Measurements from ENCODE around the gene NEMP1.
A peak's percentile ranks its signal among the peaks of the same experiment; 100 is the strongest.
"Not testable (repeated sequence)": the region's sequence is repeated elsewhere in the genome, so short reads cannot be mapped to it uniquely, and the experiment has no call there.

The NEMP1 gene

GRCh38 chr12:57092876-57093414 is 14.4 kb upstream of the NEMP1 start:
- DNase-seq (ENCODE audit: extremely low read depth in 1 of 2, low read depth in 1 of 2): no peak

DNA sequence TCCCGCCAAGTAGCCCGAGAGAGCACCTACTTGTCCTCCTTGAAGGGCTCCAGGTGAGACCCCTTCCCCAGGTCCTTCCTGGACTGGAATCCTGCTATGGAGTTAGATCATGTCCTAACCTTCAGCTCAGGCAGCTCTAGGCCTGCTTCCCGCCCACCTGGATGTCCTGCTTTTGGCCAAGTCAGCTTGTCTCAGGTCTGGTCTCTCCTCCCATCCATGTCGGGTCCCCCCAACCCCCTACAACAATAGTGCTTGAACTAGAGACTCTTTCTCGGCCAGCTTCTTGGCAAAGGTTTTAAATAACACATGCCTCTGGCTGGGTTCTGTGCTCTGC is 13.9 kb upstream of the NEMP1 start:
- no peak for DNase-seq (ENCODE audit: extremely low read depth in 1 of 2, low read depth in 1 of 2)

GRCh38 chr12:57091638-57092528 is 13.3 kb upstream of the NEMP1 start:
- DNase-seq (ENCODE audit: extremely low read depth in 1 of 2, low read depth in 1 of 2): no peak

DNA sequence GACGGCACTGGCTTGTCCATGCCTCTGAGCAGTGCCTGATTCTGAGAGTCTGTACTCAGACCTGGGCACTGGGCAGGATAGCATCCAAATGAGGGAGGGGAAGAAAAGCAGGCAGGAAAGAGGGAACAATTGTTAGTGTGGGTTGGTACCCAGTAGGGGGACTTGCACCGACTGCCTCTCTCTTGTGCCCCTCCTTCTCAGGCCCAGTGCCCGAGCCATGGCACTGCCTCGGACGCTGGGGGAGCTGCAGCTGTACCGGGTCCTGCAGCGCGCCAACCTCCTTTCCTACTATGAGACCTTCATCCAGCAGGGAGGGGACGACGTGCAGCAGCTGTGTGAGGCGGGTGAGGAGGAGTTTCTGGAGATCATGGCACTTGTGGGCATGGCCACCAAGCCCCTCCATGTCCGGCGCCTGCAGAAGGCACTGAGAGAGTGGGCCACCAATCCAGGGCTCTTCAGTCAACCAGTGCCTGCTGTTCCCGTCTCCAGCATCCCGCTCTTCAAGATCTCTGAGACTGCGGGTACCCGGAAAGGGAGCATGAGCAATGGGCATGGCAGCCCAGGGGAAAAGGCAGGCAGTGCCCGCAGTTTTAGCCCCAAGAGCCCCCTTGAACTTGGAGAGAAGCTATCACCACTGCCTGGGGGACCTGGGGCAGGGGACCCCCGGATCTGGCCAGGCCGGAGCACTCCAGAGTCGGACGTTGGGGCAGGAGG is 12.5 kb upstream of the NEMP1 start:
- DNase-seq (ENCODE audit: extremely low read depth in 1 of 2, low read depth in 1 of 2): no peak

DNA sequence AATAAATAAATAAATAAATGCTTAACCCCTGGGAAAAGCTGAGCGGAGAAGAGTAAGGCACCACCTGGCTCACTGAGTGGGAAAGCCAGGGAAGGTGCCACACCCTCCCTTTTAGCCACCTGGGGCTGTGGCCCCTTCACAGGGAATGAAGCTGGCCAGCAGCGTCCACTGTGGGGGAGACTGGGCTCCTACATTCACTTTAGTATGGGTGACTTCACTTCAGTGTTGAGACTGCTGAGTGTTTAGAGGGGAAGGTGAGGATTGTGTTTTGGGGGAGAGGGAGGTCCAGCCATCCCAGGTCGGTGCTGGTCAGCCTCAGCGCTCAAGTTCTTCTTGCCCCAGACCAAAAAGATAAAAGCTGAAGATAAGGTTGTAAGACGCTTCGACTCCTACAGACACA is 11.9 kb upstream of the NEMP1 start:
- no peak for DNase-seq (ENCODE audit: extremely low read depth in 1 of 2, low read depth in 1 of 2)

- DNase-seq (ENCODE audit: extremely low read depth in 1 of 2, low read depth in 1 of 2): peak in 1 of 2 donors; percentile 34
These were observed 11.0 kb upstream of the NEMP1 start for GRCh38 chr12:57089271-57090245.

GRCh38 chr12:57088354-57089270 is 10.0 kb upstream of the NEMP1 start, which contains the start of gene NAB2:
Gene NAB2, plus strand, starts transcription at chr12:57089114. Its CDS starts 158 bp downstream, at chr12:57089272.
- peak; percentile 82 to 90 for DNase-seq (ENCODE audit: extremely low read depth in 1 of 2, low read depth in 1 of 2)

DNA sequence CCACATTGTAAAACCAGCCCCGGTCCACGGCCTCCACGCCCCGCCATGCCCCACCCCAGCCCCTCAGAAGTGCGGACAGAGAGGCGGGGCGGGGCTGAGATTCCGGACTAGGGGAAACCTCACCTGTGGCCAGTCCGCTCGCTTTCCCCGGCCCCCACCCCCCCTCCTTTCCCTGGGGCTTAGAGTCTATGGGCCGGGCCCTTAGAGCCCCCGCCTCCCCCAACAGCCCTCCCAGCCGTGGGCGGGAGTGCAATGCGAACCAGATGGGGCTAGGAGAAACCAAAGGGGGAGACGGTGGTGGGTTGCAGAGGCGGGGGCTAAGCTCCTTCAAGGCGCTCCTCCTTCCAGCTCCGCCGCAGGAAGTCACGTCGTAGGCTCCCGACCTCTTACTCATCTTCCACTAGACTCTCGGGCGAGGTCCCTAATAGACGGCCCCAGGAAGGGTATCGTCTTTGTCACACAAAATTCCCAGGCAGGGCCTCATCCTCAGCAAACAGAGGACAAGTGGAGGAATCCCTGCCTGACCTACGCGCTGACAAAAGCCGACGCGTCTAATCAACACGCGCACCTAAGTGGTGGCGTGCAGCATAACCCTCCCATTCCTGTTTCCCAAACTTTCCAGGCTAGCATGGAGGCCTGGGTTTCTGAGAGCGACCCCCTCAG is 9.2 kb upstream of the NEMP1 start:
- peak; percentile 89 to 93 for DNase-seq (ENCODE audit: extremely low read depth in 1 of 2, low read depth in 1 of 2)

DNA sequence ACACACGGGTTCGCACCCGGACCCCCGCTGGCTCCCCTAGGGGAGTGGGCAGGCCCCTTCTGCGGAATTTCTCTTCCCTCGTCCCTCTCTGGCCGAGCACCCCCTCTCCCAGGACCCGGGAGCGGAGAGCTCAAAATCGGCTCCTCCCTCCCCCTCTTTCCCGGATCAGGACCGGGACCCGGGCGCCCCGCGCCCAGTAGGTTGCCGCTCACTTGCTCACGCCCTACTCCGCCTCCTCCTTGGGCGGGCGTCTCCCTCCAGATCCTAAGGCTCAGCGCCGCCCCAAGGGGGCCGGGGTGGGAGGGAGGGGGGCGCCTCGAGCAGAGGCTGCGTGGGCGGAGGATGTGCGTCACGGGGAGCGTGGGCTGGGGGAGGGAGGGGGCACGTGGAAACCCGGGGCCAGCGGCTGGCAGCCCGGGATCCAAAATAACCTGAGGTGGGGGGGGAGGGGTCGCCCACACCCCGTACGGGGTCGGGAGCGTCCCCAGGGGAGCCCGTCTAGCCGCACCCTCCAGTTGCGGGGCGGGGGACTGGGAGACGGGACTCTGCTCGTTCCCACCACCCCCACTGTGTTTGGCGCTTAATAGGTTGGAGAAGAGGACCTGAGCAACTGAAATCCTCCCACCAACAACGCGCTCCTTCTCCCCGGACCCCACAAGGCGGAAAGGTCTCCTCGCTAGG is 8.6 kb upstream of the NEMP1 start:
- DNase-seq (ENCODE audit: extremely low read depth in 1 of 2, low read depth in 1 of 2): peak; percentile 91 to 92

DNA sequence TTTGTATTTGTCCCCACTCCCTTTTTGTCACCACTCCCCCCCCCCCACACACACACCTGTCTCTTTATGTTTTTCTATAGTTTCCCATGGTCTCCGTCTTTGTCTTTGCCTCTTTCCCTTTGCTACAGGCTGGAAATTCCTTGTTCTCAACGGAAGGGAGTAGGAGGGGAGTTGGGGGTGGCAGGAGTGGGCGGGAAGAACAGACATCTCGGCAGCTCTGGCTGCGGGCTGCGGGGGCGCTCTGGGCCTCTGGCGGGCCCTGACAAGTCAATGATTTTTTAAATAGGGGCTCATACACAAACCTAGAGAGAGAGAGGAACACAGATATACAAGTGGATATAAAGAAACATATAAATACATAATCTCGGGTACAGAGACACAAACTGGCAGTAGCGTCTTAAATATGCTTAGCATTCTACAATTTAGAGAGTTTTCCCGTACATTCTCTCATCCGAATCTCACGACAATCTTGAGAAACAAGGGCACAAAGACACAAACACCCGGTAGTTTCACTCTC is 8.0 kb upstream of the NEMP1 start:
- peak in 1 of 2 donors; percentile 52 for DNase-seq (ENCODE audit: extremely low read depth in 1 of 2, low read depth in 1 of 2)

DNA sequence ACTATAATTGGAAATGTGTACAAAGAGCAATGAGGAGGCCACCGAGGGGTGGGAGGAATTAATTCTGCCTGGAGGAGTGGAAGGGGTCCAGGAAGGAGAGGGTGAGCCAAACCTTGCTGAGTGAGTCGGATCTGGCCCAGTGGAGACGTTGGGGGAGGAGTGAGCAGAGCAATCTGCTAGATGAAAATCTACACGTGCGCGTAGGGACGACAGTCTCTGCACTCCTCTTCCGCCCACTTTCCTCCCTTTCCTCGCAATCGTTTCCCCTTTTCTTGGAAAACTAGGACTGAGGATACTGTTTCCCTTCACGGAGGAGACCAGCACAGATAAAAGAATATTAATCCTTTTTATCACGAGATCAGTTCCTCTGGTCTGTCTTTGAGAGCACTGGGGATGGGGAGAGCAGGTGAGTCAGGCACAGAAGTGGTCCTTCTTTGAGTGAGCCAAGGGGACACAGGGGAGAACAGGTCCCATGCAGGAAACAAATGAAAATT is 7.5 kb upstream of the NEMP1 start:
- DNase-seq (ENCODE audit: extremely low read depth in 1 of 2, low read depth in 1 of 2): peak in 1 of 2 donors; percentile 45

DNA sequence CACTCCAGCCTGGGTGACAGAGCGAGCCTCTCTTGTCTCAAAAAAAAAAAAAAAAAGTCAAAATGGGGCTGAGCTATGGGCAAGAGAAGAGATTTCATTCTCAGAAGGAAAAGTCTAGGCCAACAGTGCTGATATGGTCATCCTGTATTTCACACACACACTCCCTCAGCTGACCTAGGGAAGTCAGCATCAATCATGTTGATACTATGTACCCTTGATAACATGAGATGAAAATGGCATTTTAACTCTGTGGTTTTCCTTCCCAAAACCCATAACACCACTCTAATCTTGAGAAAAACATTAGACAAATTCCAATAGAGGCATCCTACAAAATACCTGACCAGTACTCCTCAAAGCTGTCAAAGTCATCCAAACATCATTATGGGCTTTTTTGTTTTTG is 2.3 kb upstream of the NEMP1 start:
- DNase-seq (ENCODE audit: extremely low read depth in 1 of 2, low read depth in 1 of 2): no peak

DNA sequence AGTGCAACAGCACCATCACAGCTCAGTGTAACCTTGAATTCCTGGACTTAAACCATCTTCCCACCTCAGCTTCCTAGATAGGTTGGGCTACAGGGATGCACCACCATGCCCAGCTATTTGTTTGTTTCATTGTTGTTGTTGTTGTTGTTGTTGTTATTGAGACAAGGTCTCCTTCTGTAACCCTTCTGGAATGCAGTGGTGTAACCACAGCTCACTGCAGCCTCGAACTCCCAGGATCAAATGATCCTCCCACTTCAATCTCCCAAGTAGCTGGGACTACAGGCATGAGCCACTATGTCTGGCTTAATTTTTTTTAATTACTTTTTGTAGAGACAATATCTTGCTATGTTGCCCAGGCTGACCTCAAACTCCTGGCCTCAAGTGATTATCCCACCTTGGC is 1.2 kb upstream of the NEMP1 start:
- DNase-seq (ENCODE audit: extremely low read depth in 1 of 2, low read depth in 1 of 2): no peak

- DNase-seq (ENCODE audit: extremely low read depth in 1 of 2, low read depth in 1 of 2): not testable (repeated sequence)
These were observed 4.8 kb downstream of the NEMP1 start for GRCh38 chr12:57073566-57074450.

GRCh38 chr12:57072661-57073060 is 5.9 kb downstream of the NEMP1 start:
- DNase-seq (ENCODE audit: extremely low read depth in 1 of 2, low read depth in 1 of 2): no peak

DNA sequence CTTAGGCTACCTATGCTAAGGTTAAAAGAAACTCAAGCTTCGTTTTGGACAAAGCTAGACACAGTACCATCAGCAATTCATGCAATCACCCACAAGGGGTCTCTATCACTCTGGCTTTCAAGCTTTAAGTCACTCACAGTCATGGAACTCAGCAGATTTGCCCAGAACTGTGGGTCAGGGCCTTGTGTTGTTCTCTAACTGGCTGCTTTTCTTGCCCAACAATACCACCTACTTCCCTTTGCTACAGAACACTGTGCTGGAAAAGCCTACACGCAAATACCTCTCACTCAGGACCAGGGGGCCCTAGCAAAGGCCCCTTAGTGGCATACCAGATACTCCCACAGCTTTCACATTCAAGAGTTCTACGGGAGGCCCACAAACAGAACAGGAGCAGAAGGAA is 9.1 kb downstream of the NEMP1 start:
- peak in 1 of 2 donors; percentile 49 for DNase-seq (ENCODE audit: extremely low read depth in 1 of 2, low read depth in 1 of 2)

GRCh38 chr12:57066245-57066644 is 12.3 kb downstream of the NEMP1 start:
- no peak for DNase-seq (ENCODE audit: extremely low read depth in 1 of 2, low read depth in 1 of 2)
